K562 (cell line): Measurements from ENCODE around the gene VASH2. TPM values are rescaled to one million over a fixed set of nuclear protein-coding genes. Genes with fewer than 3 reads are reported as not detected.

ENCODE experiments used
- ATAC-seq: fragments of 200-7000 bp; cut with Tn5 transposase; 3 replicates; pipeline ENCODE4 v1.9.1; 2020; ENCODE audit warnings: moderate library complexity
- Bru-seq: library from RNA; stranded (reverse); fragments of 400-500 nt; gene quantifications from one replicate; lab custom pipeline; 2021; lab: Mats Ljungman, UMichigan
- BruChase-seq, 2 experiments: library from RNA; stranded (reverse); fragments of 400-500 nt; gene quantifications; one replicate each; lab custom pipeline; 2021; lab: Mats Ljungman, UMichigan
- BruUV-seq: library from RNA; stranded (reverse); fragments of 400-500 nt; replicated peaks from 2 replicates; lab custom pipeline; 2021; lab: Mats Ljungman, UMichigan
- CTCF ChIA-PET: fragments of 300-600 bp; formaldehyde crosslinking; extraction: SDS; loops from one replicate; lab custom pipeline; 2021; ENCODE audit warnings: low intra/inter-chr PET ratio; lab: Yijun Ruan, JAX
- POLR2A ChIA-PET: fragments of 300-600, 350-650 bp; sonication (Branson Sonifier 250); formaldehyde crosslinking; extraction: SDS; loops from one replicate; lab custom pipeline; 2021; ENCODE audit warnings: antibody characterized with exemption, inconsistent platforms; lab: Yijun Ruan, JAX
- DNase-seq, 4 experiments: peaks; one replicate each; pipeline versions ENCODE4 v3.0.0 to v3.0.0-alpha.2; 2011 to 2018; ENCODE audit warnings: low spot score in 3 of 4, mixed read lengths in 3 of 4; ENCODE audit errors: extremely low read depth in 1 of 4
- FAIRE-seq: peaks from 2 replicates; lab custom pipeline; 2011; peaks lifted over from hg19 to GRCh38; lab: Jason Lieb, UNC
- H2AFZ ChIP-seq: 2 replicates; pipeline ENCODE4 v1.6.0; 2011; ENCODE audit warnings: low read depth, low read length, control low read depth, inconsistent platforms
- H3K27ac ChIP-seq: fragments of 200-600 bp; 3 replicates; pipeline ENCODE4 v1.8.0; 2011; ENCODE audit warnings: low read depth, mild to moderate bottlenecking, control low read depth, inconsistent platforms, low read length, moderate library complexity, mixed read lengths; ENCODE audit errors: extremely low read depth
- H3K27me3 ChIP-seq, 2 experiments: fragments of 300-600 bp in 1 of 2; 2 replicates in 1 of 2; 3 replicates in 1 of 2; pipeline versions ENCODE4 v1.6.0 to v1.8.0; 2011; ENCODE audit warnings: inconsistent platforms in 2 of 2, low read length in 2 of 2, mild to moderate bottlenecking in 1 of 2, mixed read lengths in 1 of 2, moderate library complexity in 1 of 2; ENCODE audit not compliant: control insufficient read depth in 2 of 2, insufficient read depth in 2 of 2
- H3K36me3 ChIP-seq: fragments of 300-600 bp; 3 replicates; pipeline ENCODE4 v1.8.0; 2011; ENCODE audit warnings: mild to moderate bottlenecking, low read length, inconsistent platforms; ENCODE audit not compliant: control insufficient read depth, insufficient read depth
- H3K4me1 ChIP-seq, 2 experiments: fragments of 200-600 bp in 1 of 2; replicated peaks in 1 of 2; 2 replicates in 1 of 2; 3 replicates in 1 of 2; pipeline versions ENCODE4 v1.5.1 to v1.8.0; 2011; ENCODE audit warnings: inconsistent platforms in 2 of 2, low read length in 2 of 2, mild to moderate bottlenecking in 1 of 2, mixed read lengths in 1 of 2, moderate library complexity in 1 of 2; ENCODE audit not compliant: control insufficient read depth in 2 of 2, insufficient read depth in 2 of 2
- H3K4me2 ChIP-seq: 2 replicates; pipeline ENCODE4 v1.6.1; 2011; ENCODE audit warnings: low read length, control low read depth, inconsistent platforms, mixed read lengths; ENCODE audit not compliant: insufficient read depth
- H3K4me3 ChIP-seq: fragments of 200-600 bp; sonication (generic), shearing (Covaris generic); 2 replicates; pipeline ENCODE4 v1.5.1; 2016; ENCODE audit warnings: control low read depth, inconsistent platforms
- H3K79me2 ChIP-seq: fragments of 200-600 bp; 3 replicates; pipeline ENCODE4 v1.8.0; 2011; ENCODE audit warnings: low read length, inconsistent platforms; ENCODE audit not compliant: control insufficient read depth, insufficient read depth
- H3K9ac ChIP-seq, 2 experiments: 2 replicates each; pipeline versions ENCODE4 v1.6.0 to v1.6.1; 2011; ENCODE audit warnings: low read depth in 2 of 2, low read length in 2 of 2, control low read depth in 1 of 2, inconsistent platforms in 1 of 2, mild to moderate bottlenecking in 1 of 2, mixed read lengths in 1 of 2; ENCODE audit not compliant: insufficient read depth in 1 of 2
- H3K9me1 ChIP-seq: one replicate; pipeline ENCODE4 v1.6.0; 2011; ENCODE audit warnings: inconsistent platforms, mild to moderate bottlenecking, low read length, moderate library complexity; ENCODE audit not compliant: control insufficient read depth, insufficient read depth
- H3K9me3 ChIP-seq: replicated peaks from 2 replicates; pipeline ENCODE4 v1.5.1; 2011; ENCODE audit warnings: low read depth, low read length, inconsistent platforms; ENCODE audit not compliant: control insufficient read depth, insufficient read depth
- H4K20me1 ChIP-seq: replicated peaks from 2 replicates; pipeline ENCODE4 v1.6.1; 2011; ENCODE audit warnings: low read length, inconsistent platforms, mixed read lengths; ENCODE audit not compliant: control insufficient read depth, insufficient read depth
- BRD9 ChIP-seq: fragments of 450-650 bp; IDR thresholded peaks from 2 replicates; pipeline ENCODE4 v1.6.1; 2018; ENCODE audit warnings: low read depth; ENCODE audit not compliant: partially characterized antibody
- GABPB2 ChIP-seq: fragments of 250-450 bp; sonication (Bioruptor Pico); conservative IDR thresholded peaks from 2 replicates; pipeline ENCODE4 v1.5.1; 2021; ENCODE audit warnings: mild to moderate bottlenecking
- NCOA1 ChIP-seq: fragments of 450-650 bp; IDR thresholded peaks from 2 replicates; pipeline ENCODE4 v1.6.1; 2016; ENCODE audit warnings: low read depth
- NFYB ChIP-seq: IDR thresholded peaks from 2 replicates; pipeline ENCODE4 v1.6.1; 2011; ENCODE audit warnings: mild to moderate bottlenecking, moderate library complexity; ENCODE audit not compliant: insufficient read length; ENCODE audit errors: extremely low read depth
- PCBP1 ChIP-seq: fragments of 200-400 bp; formaldehyde crosslinking; IDR thresholded peaks from 2 replicates; pipeline ENCODE4 v1.6.1; 2018; ENCODE audit warnings: mild to moderate bottlenecking, low read depth, low read length; ENCODE audit not compliant: poor library complexity, severe bottlenecking
- ZNF143 ChIP-seq: sonication (generic); formaldehyde crosslinking; IDR thresholded peaks from 2 replicates; pipeline ENCODE4 v1.9.0; 2022; ENCODE audit warnings: mild to moderate bottlenecking, missing genetic modification reagents
- WGBS: fragments of 100-300 bp; shearing (Covaris generic); methylation state at CpG from one replicate; pipeline ENCODE4 v1.1.6; 2016; ENCODE audit warnings: low coverage, mixed read lengths; ENCODE audit not compliant: insufficient coverage; ENCODE audit errors: missing lambda C conversion rate; 5-methylcytosine and 5-hydroxymethylcytosine counted together
- in situ Hi-C: fragments of 300-500 bp; cut with MboI; formaldehyde crosslinking; loops from 4 replicates; pipeline ENCODE4 v1.15.0; 2018; ENCODE audit warnings: inconsistent platforms, mixed read lengths
- intact Hi-C: fragments of 100-400 bp; cut with micrococcal nuclease; formaldehyde crosslinking; loops from 2 replicates; pipeline ENCODE4 v1.14.2; 2022
- long read RNA-seq, 3 experiments: library from polyadenylated mRNA in 2 of 3; library from RNA in 1 of 3; unstranded in 2 of 3; stranded (forward) in 1 of 3; transcript quantifications; one replicate each; pipeline ENCODE4 v2.0.0, GENCODE V29; 2019 to 2022
- polyA minus RNA-seq, 3 experiments: library from RNA; depleted of rRNA, polyadenylated mRNA; stranded (reverse); fragments of >200 nt; gene quantifications; 2 replicates each; pipeline ENCODE4 v1.2.3, GENCODE V29; 2011
- polyA plus RNA-seq, 8 experiments: library from polyadenylated mRNA; depleted of rRNA in 4 of 8; stranded (reverse) in 5 of 8; unstranded in 3 of 8; fragments of >200 nt; fragmentation: Nextera tagmentation in 2 of 8; fragmentation: Illumina TruSeq in 1 of 8; extraction: Ambion mirVana in 2 of 8; extraction: Trizol in 1 of 8; gene quantifications; 2 replicates each; pipeline versions ENCODE4 v1.2.1 to v1.2.3, GENCODE V29; 2011 to 2014; ENCODE audit warnings: inconsistent platforms in 1 of 8, missing spikeins in 1 of 8
- total RNA-seq, 7 experiments: library from RNA; depleted of rRNA in 6 of 7; stranded (reverse); fragments of >200 nt in 6 of 7; fragmentation: Illumina TruSeq in 2 of 7; extraction: Trizol in 2 of 7; gene quantifications; 2 replicates each; pipeline versions ENCODE4 v1.2.1 to v1.2.3, GENCODE V29; 2011 to 2021; ENCODE audit warnings: low replicate concordance in 1 of 7
- TF ChIP-seq, protein P1 (sequence below): sonication (generic); formaldehyde crosslinking; IDR thresholded peaks from 2 replicates; pipeline ENCODE4 v1.8.1; 2023; ENCODE audit warnings: mild to moderate bottlenecking, missing genetic modification reagents
- TF ChIP-seq, protein P2 (sequence below), 2 experiments: fragments of 450-650 bp in 1 of 2; sonication (generic) in 1 of 2; formaldehyde crosslinking in 1 of 2; IDR thresholded peaks in 1 of 2; conservative IDR thresholded peaks in 1 of 2; 2 replicates each; pipeline versions ENCODE4 v1.6.1 to v1.8.1; 2016 to 2023; ENCODE audit warnings: mild to moderate bottlenecking in 2 of 2, moderate library complexity in 2 of 2, inconsistent platforms in 1 of 2, missing genetic modification reagents in 1 of 2
- TF ChIP-seq, protein P3 (sequence below): sonication (generic); formaldehyde crosslinking; IDR thresholded peaks from 2 replicates; pipeline ENCODE4 v1.8.1; 2023; ENCODE audit warnings: mild to moderate bottlenecking, missing genetic modification reagents

VASH2 gene
- 0.32 and 1.2 TPM in 2 replicates for total RNA-seq (2011; cell fraction: chromatin; rRNA removed; ENCODE audit: low replicate concordance)
- 0.66 TPM in 1 of 2 replicates, not detected in the other for total RNA-seq (2011; cell fraction: nucleolus; rRNA removed)
- 1.9 TPM in 1 of 2 replicates, not detected in the other for total RNA-seq (2011; cell fraction: nucleoplasm; rRNA removed)
- total RNA-seq (2014; rRNA removed) (0.09 TPM in 1 of 2 replicates, not detected in the other), total RNA-seq (2014; rRNA removed; fragmentation: Illumina TruSeq; extraction: Trizol) (0.06 and 0.11 TPM in 2 replicates), total RNA-seq (2015; rRNA removed; fragmentation: Illumina TruSeq; extraction: Trizol) (not detected in 2 replicates), total RNA-seq (2021) (0.13 and 0.40 TPM in 2 replicates), polyA plus RNA-seq (2011; rRNA removed) (0.03 and 0.07 TPM in 2 replicates), polyA plus RNA-seq (2014; fragmentation: Illumina TruSeq; extraction: Trizol) (0.04 and 0.07 TPM in 2 replicates), polyA plus RNA-seq (2014; fragmentation: Nextera tagmentation; extraction: Ambion mirVana) (under 1 TPM; 0.06 to 0.14 TPM), polyA plus RNA-seq (2014; rRNA removed) (0.05 and 0.11 TPM in 2 replicates), polyA minus RNA-seq (2011; rRNA and poly(A)+ RNA removed) (0.11 TPM in 1 of 2 replicates, not detected in the other), Bru-seq, nascent RNA (percentile 21 among the genes with signal in this experiment), BruChase-seq, experiment 1, labeled RNA remaining after a 2-hour chase (percentile 16 among the genes with signal in this experiment), BruChase-seq, experiment 2, labeled RNA remaining after a 6-hour chase (percentile 19 among the genes with signal in this experiment)
- not detected in 2 replicates for polyA plus RNA-seq (2011; cell fraction: cytosol; rRNA removed)
- polyA plus RNA-seq (2011; cell fraction: nucleus; rRNA removed): 0.13 and 0.21 TPM in 2 replicates
- polyA plus RNA-seq (2012): 0.12 and 0.48 TPM in 2 replicates
- polyA minus RNA-seq (2011; cell fraction: cytosol; rRNA and poly(A)+ RNA removed): not detected in 2 replicates
- polyA minus RNA-seq (2011; cell fraction: nucleus; rRNA and poly(A)+ RNA removed): 0.11 and 0.27 TPM in 2 replicates
- long read RNA-seq, experiment 1: 0 reads
- long read RNA-seq, experiment 2: 0 reads
- long read RNA-seq, experiment 3: 0 reads

DNA sequence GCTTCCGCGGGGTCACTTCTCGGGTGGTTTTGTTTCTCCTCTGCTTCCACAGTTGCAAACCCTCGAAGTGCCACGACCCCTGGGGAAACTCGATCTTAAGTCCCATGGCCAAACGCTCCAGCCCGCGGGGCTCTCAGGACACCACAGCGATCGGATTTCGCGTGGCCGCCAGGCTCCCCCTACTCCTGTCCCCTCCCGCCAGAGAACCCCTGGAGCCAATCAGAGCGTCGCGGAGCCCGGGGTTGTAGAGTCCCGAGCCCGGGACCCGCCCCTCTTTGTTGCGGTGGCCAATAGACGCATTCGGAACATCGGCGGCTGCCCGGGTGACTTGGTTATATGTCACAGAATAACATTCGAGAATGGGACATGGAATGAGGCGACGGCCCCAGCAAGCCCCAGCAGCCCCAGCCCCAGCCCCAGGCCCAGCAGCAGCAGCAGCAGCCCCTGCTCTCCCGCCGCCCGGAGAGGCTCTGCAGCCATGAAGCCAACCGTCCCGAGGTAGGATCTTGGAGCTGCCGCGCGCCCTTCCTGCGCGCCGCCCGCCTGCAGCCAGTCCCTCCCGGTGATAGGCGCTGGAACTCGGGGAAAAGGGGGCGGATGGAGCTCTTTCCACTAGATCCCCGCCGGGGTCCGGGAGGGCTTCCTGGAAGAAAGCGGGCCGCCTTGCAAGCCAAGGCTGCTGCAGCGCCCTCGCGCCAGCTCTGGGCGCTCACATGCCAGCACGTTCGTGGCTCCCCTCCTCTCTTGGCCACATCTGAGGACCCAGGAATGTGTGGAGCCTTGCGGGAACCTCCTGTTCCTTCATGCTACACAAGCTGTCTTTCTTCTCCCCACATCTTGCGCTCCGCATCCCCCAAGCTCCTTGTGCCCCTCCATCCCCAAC is at the start of gene VASH2:
Gene VASH2, plus strand, starts transcription at position 299 of the 883 bp plus-strand sequence. CDS start 1,002 bp downstream, outside the sequence.
- Histone ChIP-seq H3K36me3 (no peaks in the 10 kb centered on the region), H3K9me3 (no peaks in the 10 kb centered on the region), H3K79me2 (no peaks in the 10 kb centered on the region), H3K9me1 (no peaks in the 10 kb centered on the region), H3K4me2 (peak within 1 kb of the TSS; percentile 28), H4K20me1 (no peaks in the 10 kb centered on the region), H2AFZ (no peak within 1 kb of the TSS; the same call in 1 of the 2 replicates), H3K4me3 (peak within 1 kb of the TSS; percentile 21), H3K4me1 (peaks cover 0 to 16% of the 10 kb centered on the region in 2 experiments; a peak in 2 of 5 replicates), H3K27ac (no peak within 1 kb of the TSS), H3K9ac (0 out of 4 replicates have a peak within 1 kb of the TSS, but pooled peaks of 1 of the 2 experiments have one; percentile 49), H3K27me3 (peaks cover 61 to 70% of the 10 kb centered on the region in 2 experiments)
- in situ Hi-C loops: no loop called here
- no TSS peak for BruUV-seq
- 11% methylated on average over 57 of the region's 61 CpGs for WGBS
- intact Hi-C loops: no loop called here
- peak; percentile 59 to 90 (median 82) for DNase-seq
- ATAC-seq: peak; percentile 92
- CTCF ChIA-PET: no interaction called here
- POLR2A ChIA-PET: interaction anchor here (0.8 to 1.5 kb wide), 3 partner anchors 12 to 21 kb away, joined by 3 to 5 read pairs (median 4); no protein-coding TSS in a partner anchor
- FAIRE-seq: no peak
- peak; percentile 51 for TF ChIP-seq NFYB
- TF ChIP-seq, protein P1, sequence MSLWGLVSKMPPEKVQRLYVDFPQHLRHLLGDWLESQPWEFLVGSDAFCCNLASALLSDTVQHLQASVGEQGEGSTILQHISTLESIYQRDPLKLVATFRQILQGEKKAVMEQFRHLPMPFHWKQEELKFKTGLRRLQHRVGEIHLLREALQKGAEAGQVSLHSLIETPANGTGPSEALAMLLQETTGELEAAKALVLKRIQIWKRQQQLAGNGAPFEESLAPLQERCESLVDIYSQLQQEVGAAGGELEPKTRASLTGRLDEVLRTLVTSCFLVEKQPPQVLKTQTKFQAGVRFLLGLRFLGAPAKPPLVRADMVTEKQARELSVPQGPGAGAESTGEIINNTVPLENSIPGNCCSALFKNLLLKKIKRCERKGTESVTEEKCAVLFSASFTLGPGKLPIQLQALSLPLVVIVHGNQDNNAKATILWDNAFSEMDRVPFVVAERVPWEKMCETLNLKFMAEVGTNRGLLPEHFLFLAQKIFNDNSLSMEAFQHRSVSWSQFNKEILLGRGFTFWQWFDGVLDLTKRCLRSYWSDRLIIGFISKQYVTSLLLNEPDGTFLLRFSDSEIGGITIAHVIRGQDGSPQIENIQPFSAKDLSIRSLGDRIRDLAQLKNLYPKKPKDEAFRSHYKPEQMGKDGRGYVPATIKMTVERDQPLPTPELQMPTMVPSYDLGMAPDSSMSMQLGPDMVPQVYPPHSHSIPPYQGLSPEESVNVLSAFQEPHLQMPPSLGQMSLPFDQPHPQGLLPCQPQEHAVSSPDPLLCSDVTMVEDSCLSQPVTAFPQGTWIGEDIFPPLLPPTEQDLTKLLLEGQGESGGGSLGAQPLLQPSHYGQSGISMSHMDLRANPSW (CRISPR knock-in tag): no peak
- peak; percentile 42 for TF ChIP-seq PCBP1
- TF ChIP-seq, protein P2, sequence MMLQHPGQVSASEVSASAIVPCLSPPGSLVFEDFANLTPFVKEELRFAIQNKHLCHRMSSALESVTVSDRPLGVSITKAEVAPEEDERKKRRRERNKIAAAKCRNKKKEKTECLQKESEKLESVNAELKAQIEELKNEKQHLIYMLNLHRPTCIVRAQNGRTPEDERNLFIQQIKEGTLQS (IDR thresholded peaks at IDR 0.05): no peak
- TF ChIP-seq, protein P2 (CRISPR knock-in tag; conservative IDR thresholded peaks at IDR 0.05): no peak
- no peak for TF ChIP-seq ZNF143
- no peak for TF ChIP-seq GABPB2 (CRISPR knock-in tag)
- no peak for TF ChIP-seq BRD9
- no peak for TF ChIP-seq NCOA1
- TF ChIP-seq, protein P3, sequence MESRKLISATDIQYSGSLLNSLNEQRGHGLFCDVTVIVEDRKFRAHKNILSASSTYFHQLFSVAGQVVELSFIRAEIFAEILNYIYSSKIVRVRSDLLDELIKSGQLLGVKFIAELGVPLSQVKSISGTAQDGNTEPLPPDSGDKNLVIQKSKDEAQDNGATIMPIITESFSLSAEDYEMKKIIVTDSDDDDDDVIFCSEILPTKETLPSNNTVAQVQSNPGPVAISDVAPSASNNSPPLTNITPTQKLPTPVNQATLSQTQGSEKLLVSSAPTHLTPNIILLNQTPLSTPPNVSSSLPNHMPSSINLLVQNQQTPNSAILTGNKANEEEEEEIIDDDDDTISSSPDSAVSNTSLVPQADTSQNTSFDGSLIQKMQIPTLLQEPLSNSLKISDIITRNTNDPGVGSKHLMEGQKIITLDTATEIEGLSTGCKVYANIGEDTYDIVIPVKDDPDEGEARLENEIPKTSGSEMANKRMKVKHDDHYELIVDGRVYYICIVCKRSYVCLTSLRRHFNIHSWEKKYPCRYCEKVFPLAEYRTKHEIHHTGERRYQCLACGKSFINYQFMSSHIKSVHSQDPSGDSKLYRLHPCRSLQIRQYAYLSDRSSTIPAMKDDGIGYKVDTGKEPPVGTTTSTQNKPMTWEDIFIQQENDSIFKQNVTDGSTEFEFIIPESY (CRISPR knock-in tag): 0 out of 2 replicates have a peak, but pooled peaks have one; percentile 12
